Stimulated activated CD4-positive, alpha-beta T cell treated with anti-CD3 and anti-CD28 coated beads, Interleukin-12 subunit alpha, Interleukin-12 subunit beta, amount 100 ng/mL, for 4 hours (primary cell): ENCODE data around the gene DHX38.
A peak's percentile ranks its signal among the peaks of the same experiment; 100 is the strongest.

Source experiments
- DNase-seq: peaks from one replicate; pipeline ENCODE4 v3.0.0-alpha.2; 2020

DHX38 gene

DNA sequence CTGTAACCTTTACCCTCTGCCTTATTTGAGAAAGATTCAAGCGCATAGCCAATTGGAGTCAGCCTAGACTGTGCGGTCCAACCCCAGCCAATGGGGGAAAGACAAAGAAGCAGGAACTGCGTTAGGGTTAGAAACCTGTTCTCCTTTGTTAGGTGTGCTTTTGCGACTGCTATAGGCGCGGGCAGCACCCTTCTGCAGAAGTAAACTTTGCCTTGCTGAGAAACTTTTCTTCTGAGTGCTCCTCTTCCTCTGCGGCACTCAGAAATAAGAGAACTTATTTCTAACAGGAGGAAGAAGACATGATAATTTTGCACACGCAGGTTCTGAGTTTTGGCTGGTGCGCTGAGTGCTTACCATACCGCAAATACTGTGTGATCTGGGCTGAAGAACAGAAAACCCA is 9.2 kb upstream of the DHX38 start:
- no peak for DNase-seq

- DNase-seq: no peak
Measured at GRCh38 chr16:72085002-72085401, 8.6 kb upstream of the DHX38 start.

DNA sequence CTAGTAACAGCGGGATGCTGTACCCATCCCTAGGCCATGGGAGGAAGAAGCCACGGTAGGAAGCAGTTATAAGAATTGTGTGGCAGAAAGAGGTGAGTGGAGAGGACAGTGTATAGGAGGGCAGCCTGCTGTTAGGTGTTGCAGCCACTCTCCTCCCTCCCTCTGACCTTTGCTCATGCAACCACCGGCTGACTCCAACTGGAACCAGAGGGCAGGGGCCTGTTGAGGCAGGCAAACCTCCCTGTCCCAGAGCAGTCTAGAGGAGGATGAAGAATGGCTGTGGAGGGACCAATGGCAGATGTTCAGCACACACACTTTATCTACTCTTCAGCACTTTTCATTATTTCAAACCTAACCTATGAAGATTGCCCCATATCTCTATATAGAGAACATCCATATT is 2.4 kb upstream of the DHX38 start:
- no peak for DNase-seq

- DNase-seq: no peak
Measured at GRCh38 chr16:72092832-72093447, 707 bp upstream of the DHX38 start.

DNA sequence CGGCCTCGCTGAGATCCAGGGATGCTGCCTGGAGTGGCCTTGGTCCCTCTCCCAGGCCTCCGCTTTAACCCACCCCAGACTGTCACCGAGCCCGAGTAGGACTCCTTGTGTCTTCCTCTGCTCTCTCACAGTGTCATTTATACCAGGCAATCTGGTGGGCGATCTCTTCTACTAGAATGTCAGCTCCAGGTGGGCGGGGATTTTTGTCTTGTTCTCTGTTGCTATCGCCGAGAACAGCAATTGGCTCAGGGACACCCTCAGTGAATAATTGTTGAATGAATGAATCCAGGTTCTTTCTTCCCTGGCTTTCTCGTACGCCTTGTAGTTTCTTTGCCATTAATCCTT is 591 bp downstream of the DHX38 start:
- DNase-seq: peak; percentile 35

GRCh38 chr16:72098936-72099335 is 5.3 kb downstream of the DHX38 start:
- no peak for DNase-seq

GRCh38 chr16:72099377-72099818 is 5.8 kb downstream of the DHX38 start:
- DNase-seq: peak; percentile 24

- DNase-seq: no peak
Measured at GRCh38 chr16:72101195-72101594, 7.5 kb downstream of the DHX38 start.

GRCh38 chr16:72104905-72105304 is 11.3 kb downstream of the DHX38 start:
- no peak for DNase-seq

DNA sequence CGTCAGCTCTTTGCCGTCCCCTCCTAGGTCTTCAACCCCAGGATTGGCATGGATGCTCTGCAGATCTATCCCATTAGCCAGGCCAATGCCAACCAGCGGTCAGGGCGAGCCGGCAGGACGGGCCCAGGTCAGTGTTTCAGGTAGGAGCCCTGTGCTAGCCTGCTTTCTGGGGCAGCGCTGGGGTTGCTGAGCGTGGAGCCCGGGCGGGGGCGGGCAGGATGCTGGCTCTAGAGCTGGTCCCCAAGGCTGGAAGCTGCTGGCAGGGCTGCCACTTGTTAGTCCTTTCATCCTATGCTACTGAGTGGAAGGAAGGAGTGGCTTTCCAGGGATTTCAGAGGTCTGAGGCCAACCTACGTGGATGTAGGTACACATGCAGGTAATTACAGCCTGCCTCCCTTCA is 12.3 kb downstream of the DHX38 start:
- no peak for DNase-seq

DNA sequence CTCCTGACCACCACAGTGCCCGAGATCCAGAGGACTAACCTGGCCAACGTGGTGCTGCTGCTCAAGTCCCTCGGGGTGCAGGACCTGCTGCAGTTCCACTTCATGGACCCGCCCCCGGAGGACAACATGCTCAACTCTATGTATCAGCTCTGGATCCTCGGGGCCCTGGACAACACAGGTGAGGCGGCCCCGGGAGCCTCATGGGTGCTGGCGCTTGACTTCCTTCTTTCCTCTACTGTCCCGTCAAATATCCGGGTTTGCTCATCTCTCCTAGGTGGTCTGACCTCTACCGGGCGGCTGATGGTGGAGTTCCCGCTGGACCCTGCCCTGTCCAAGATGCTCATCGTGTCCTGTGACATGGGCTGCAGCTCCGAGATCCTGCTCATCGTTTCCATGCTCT is 13.7 kb downstream of the DHX38 start:
- DNase-seq: no peak

DNA sequence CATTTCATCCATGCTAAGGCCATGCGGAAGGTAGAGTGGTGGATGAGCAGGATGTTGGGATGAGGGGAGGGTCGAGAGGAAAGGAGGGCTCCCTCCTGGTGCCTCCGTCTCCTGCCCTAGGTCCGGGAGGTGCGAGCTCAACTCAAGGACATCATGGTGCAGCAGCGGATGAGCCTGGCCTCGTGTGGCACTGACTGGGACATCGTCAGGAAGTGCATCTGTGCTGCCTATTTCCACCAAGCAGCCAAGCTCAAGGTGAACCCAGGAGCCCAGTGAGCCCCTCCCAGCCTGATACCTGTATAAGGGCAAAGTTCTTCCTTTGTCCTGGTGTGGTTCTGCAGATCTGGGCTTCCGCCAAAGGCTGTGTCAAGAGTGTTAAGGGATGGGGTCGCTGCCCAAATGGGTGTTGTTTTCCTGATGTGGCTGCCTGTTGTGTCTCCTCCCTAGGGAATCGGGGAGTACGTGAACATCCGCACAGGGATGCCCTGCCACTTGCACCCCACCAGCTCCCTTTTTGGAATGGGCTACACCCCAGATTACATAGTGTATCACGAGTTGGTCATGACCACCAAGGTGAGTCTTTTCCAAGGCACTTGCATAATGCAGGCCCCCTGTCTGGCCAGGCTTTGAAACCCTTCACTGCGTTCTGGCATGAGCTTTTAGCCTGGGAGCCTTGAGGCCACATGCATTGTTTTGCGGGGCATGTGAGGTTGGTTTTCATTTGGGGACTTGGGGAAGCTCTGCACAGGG is 14.9 kb downstream of the DHX38 start:
- no peak for DNase-seq

DNA sequence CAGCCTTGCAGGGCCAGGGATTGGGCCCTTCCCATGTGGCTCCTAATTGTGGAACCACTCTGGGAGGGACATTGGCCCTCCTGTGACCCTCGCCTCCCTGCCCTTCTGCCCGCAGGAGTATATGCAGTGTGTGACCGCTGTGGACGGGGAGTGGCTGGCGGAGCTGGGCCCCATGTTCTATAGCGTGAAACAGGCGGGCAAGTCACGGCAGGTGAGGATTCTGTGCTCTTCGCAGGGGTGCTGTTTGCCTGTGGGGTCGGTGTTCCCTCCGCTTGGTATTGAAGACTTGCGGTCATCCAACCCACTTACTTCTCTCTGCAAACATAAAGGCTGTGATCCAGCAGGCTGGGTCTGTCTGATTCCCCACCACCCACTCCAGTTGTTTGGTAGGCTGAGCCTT is 15.7 kb downstream of the DHX38 start:
- no peak for DNase-seq

DNA sequence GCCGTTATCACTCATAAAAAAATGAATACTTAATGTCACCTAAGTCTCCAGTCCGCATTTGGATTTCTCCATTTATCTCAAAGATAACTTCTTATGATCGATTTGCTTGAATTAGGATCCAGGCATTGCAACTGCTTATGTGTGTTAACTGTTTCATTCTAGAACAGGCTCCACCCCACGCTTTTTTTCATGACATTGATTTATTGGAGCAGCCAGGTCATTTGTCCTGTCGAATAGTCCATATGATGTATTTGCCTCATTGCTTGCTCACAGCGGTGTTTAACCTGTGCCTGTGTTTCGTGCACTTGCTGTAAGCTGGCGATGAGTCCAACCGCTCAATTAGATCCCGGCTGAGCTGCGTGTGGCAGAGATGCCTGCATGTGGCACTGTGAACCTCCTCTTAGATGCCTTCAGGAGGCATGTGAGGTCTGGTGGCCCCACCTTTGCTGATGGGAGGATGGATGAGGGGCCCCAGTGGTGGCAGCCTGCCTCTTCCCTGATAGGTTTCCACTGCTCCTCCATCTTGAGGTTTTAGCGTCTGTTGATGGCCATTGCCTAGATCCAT is 16.4 kb downstream of the DHX38 start:
- no peak for DNase-seq

DNA sequence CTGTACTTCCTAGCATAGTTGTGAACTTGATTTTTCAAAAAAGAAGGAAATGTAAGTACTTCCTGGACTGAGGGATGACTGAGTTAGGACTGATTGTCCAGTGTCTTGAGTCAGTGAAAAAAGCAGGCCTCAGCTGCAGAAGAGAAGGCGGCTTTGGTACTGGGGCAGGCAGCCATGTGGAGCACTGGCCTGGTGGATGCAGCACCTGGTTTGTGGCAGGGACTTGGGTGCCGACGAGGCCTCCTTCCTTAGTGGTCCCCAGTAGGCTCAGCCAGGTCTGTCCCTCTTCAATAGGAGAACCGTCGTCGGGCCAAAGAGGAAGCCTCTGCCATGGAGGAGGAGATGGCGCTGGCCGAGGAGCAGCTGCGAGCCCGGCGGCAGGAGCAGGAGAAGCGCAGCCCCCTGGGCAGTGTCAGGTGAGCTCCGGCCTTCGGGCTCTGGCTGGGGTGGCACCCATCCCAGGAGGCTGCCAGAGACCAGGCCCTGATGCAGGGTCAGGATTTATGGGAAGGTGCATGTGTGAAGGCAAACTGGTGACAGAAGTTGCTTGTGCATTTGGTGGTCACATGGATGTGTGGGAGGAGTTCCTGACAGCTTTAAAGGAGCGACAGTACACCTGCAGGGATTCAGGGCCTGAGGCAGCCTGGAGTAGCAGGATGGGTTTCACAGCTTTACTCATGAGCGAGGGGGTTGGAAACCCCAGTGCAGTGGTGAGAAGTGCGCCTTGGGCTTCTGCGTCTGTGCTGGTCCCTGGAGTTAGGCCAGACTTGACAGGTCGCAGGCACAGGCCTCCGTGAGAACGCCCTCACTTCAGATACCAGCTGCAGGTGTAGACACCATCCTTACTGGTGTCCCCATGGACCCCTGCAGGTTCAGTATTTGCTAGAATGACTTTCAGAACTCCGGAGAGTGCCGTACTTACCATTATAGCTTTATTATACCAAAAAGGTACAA is 17.3 kb downstream of the DHX38 start:
- DNase-seq: no peak

DNA sequence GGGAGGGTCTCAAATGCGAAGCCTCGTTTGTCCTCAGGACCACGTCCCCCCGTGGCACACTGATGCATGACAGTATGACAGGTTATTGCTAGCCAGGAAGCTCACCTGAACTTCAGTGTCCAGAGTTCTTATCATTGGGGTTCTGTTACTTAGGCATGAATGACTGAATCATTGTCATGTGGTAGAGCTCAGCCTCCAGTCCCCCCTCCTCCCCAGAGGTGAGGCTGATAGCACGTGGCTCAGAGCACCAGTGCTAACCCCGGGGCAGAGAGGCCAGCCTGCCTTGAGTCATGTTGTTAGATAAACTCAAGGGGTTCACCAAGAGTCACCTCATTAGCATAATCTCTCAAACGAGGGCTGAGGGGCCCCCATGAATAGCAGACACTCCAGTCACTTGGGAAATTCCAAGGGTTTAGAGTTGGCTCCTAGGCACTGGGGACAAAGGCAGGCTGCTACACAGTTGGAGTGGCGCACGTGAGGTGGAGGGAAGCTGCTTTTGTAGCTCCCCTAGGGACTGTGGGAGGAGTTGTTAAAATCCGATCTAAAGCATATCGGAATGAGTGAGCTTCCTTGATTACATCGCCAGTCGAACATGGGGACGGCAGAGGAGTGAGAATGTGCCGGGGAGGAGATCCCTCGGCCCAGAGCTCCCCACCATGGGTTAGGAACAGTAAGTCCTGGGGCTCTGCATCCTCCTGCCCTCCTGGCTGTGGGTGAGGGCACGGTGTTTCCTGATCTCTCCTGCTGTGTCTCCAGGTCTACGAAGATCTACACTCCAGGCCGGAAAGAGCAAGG is 18.2 kb downstream of the DHX38 start:
- no peak for DNase-seq

DNA sequence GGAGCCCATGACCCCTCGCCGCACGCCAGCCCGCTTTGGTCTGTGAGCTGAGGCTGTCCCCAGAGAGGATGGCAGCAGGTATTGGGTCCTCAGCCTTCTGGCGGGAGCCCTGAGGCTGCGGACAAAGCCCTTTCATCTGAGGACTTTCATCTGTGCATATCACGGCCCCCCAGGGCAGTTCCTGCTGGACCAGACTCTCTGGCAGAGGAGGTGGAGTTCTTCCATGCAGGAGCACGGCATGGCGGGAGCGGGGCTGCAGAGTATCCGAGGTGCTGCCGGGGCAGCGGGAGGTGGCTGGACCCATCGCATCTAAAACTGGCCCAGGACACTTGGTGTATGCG is 18.8 kb downstream of the DHX38 start:
- DNase-seq: no peak

DNA sequence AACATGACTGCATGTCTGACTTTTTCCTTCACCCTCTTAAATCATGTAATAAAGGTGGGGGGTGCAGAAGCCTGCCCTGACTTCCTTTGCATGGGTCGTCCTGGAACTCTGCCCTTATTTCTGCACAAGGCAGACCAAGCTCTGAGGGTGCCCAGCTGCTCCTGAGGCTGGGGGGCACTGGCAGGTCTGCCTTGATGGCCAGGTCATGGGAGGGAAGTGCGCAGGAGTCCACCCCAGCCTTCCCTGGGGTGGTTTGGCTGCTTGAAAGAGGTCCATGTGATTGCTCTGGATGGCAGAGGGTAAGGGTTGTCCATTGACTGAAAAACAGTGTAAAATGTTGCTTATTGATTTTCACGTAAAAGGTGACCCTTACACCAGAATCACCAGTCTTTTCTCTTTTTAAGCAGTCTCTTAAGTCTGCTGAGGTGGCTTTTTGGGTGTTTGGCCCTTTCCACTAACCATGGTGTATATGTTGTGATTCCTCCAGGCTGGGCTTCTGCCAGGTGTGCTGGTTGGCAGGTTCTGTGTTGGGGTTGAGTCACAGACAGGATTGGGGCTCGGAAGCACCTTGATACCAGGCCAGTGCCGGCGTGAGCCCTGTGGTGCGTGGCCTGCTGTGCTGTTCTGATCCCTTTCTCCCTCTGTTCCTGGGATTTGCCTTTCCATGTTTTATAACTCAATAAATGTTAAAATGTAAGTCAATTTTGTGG is 19.4 kb downstream of the DHX38 start:
- DNase-seq: no peak

DNA sequence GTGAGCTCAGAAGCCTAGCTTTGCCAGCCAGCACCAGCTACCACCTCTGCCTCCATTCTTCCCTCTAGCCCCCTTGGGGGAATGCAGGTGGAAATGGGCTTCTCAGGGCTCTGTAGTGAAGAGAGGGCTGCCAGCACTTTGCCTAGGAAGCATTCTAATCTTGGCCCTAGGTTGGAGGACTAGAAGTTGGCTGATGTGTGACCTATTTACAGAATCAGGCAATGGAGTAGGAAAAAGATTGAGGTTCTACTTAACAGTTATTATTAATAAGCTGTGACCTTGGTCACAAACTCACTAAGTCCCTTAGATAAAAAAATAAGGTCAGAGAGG is 19.9 kb downstream of the DHX38 start:
- no peak for DNase-seq

GRCh38 chr16:72120026-72120425 is 26.4 kb downstream of the DHX38 start:
- DNase-seq: no peak

DNA sequence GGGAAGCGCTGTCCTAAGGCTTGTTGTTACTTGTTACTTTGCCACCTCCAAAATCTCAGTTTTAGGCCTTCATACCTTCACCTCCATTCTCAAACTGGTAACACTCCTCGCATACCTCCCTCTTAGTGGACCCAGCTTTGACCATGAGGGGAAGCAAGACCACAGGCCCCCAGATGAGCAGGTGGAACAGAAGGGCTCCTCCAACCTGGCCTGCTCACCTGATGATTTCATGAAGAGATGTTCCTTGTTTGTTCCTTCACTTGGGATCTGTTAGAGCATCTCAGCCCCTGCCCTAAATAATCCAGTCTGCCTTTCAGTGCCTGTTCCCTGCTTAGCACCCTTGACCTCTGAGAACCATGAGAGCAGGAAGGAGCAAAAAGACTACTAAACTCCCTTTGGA is 28.7 kb downstream of the DHX38 start:
- no peak for DNase-seq

- DNase-seq: no peak
Measured at GRCh38 chr16:72122916-72123315, 29.3 kb downstream of the DHX38 start.
